GM19397 (cell line): ENCODE measurements around the gene HSPB8.

Source experiments
- ATAC-seq: cut with Tn5 transposase; IDR thresholded peaks from one replicate; pipeline ENCODE4 v1.9.1; 2021; ENCODE audit warnings: mild to moderate bottlenecking, moderate library complexity; ENCODE audit not compliant: unreplicated experiment

Gene HSPB8

DNA sequence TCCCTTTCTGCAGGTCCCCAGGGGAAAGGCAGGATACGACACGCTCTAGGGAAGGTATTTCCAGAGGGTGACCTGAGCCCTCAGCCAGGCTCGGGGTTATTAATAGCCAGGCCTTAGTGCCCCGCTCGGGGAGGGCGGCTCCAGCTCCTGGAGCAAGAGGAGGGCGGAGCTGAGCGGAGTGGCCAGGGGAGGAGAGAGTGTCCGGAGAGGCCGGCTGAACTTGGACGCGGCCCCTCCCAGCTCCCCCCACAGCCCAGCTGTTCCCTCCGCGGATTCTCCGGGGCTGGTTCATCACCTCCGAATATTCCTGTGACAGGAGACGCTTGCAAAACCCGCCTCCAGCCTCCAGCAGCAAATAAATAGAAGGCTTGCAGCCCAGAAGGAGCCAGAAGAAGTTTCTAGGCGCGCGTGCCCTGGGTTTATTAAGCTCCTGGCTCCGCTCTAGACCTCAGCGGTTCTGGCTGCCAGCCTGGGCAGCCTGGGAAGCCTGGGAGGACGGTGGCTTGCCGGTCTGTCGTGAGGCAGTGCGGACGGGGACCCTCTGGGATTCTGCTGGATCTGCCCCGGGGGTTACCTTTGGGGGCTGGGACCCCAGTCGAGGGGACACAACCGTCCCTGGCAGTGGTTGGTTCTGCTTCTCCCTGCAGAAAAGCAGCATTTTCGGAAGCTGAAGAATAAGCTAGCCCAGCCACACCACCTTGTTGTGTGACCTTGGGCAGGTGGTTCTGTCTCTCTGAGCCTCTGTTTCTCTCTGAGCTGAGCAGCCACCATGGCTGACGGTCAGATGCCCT lies at the start of gene HSPB8:
Gene HSPB8, plus strand, starts transcription at position 388 of the 791 bp plus-strand sequence. Its CDS starts 382 bp downstream, at position 770.
- no peak for ATAC-seq

DNA sequence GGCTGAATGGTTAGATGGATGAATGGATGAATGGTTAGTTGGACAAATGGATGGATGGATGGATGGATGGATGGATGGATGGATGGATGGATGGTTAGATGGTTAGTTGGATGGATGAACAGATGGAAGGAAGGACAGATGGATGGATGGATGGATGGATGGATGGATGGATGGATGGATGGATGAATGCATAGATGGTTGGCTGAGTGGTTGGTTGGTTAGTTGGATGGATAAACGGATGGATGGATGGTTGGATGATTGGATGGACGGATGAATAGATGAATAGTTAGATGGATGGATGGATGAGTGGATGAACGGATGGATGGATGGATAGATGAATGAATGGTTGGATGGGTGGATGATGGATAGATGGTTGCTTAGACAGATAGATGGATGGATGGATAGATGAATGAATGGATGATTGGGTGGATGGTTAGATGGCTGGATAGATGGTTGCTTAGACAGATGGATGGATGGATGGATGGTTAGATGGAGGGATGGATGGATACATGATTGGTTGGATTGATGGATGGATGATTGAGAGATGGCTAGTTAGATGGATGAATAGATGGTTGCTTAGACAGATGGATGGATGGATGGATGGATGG lies 48.8 kb upstream of the HSPB8 start:
- ATAC-seq = no peak

DNA sequence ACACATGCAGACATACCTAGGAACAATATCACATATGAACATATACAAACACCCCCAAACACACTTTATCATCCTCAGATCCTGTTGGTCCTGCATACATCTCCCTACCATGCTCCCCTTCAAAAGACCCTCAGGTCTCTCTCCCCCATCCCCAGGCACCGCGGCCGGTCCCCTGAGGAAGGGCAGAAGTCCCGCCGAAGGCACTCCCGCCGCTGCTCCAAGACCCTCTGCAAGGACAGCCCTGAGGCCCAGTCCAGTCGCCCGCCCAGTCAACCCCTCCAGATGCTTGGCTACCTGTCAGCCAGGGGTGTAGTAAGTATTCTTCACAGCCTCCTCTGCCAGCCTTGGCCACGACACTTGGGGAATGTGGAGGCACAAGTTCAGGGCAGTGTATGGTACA lies 48.2 kb upstream of the HSPB8 start:
- ATAC-seq = no peak

- no peak for ATAC-seq
These were observed 44.3 kb upstream of the HSPB8 start for GRCh38 chr12:119134284-119135072.

GRCh38 chr12:119136811-119137410 lies 41.8 kb upstream of the HSPB8 start:
- ATAC-seq = no peak

DNA sequence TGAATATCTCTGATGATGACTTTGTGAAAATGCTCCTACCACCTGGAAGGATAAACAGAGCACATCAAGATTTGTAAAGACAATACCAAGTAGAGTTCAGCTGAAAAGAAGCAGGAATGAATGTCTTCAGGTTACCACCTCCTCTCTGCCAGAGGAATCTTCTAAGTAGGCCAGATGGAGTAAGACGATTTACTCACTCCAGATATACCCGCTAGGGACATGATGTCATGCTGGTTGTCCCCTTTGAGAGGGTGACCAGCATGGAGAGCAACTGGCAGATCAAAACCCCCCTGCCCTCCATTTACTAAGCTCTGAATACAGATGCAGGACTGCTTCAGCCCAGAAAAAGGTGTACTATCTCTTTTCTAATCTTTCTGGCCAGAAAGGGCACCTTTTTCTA lies 39.3 kb upstream of the HSPB8 start:
- ATAC-seq = no peak

DNA sequence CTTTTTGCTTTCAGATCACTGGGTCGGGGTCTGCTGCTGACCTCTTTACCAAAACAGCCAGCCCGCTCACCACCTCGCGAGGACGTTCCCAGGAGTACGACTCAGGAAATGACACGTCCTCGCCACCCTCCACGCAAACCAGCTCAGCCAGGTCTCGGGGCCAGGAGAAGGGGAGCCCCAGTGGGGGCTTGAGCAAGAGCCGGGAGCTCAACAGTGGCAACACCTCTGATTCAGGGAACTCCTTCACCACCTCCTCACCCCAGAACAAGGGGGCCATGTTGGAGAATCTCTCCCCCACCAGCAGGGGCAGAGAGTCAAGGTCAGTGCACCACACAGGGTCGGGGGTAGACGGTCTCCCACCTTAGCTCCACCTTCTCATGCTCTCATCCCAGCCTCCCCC lies 33.4 kb upstream of the HSPB8 start:
- ATAC-seq = no peak

GRCh38 chr12:119147847-119148448 lies 30.8 kb upstream of the HSPB8 start:
- ATAC-seq = no peak

- no peak for ATAC-seq
These were observed 29.5 kb upstream of the HSPB8 start for GRCh38 chr12:119149270-119149669.

- no peak for ATAC-seq
These were observed 27.2 kb upstream of the HSPB8 start for GRCh38 chr12:119151445-119152026.

DNA sequence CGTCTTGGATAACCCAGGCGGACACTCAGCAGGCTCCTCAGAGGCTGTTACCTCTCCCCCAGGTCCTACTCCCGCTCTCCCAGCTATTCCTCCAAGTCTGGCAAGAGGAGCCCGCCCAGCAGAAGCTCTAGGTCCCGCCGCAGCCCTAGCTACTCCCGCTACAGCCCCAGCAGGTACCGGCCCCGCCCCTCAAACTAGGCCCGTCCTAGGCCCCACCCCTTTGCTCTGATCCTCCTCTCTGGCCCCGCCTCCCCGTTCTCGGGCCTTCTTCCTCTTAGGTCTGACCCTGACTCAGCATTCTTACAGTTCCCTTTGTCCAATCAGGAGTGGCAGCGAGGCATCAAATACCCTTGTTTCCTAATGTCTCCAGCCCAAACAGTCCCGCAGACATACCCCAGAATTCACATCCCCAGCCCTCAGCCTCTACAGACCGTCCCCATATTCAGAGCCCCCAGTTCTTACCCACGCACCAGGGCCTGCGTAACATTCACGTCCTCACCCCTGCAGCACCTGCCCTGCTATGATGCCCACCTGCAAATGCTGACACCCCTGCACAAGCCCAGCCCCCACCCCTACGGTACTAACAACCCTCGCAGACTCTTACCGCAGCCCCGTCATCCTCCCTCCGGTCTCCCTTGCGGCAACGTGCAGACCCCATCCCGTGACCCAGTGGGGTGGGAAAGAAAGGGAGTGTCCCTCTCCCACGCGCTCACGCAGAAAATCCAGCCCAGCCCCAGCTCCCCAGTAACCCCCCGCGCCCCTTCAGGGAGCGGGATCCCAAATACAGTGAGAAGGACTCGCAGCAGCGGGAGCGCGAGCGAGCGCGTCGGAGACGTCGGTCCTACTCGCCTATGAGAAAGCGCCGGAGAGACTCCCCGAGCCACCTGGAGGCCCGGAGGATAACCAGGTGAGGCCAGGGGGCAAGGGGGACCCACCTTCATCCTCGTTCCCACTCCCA lies 25.0 kb upstream of the HSPB8 start:
- no peak for ATAC-seq

DNA sequence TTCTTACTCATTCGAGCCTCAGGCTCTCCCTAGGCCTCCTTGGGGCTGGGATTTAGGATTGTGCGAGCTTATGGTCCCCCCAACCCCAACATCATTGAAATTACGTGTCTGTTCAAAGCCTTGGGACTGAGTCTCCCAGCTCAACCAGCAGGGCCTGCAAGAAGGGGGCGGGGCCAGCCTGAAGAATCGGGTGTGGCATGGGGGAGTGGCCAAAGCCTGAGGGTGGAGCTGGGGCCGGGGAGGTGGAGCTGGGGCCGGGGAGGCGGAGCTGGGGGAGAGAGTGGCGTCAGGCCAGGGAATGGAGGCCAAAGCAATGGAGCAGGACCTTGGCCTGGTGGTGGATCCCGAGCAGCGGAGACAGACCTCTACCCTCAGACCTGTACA lies 24.3 kb upstream of the HSPB8 start:
- ATAC-seq = no peak

GRCh38 chr12:119156401-119157044 lies 22.2 kb upstream of the HSPB8 start:
- no peak for ATAC-seq

DNA sequence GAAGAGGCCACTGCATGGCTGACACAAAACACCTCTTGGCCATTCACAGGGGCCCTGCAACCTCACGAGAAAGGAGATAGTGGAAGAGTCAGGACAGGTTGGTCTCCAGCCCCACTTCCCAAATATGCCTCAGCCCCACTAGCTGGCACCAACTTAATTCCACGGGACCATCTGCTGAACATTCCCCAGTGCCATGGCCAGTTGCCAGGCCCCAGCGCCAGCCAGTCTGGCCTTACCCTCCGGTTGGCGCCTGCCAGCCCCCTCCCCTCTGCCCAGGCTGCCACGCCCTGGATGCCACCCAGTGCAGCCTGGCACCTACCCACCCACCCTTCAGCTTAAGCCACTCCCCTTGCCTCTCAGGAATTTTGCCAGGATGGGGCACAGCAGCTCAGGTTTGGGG lies 21.2 kb upstream of the HSPB8 start:
- ATAC-seq = no peak

- no peak for ATAC-seq
These were observed 20.8 kb upstream of the HSPB8 start for GRCh38 chr12:119157978-119158377.

DNA sequence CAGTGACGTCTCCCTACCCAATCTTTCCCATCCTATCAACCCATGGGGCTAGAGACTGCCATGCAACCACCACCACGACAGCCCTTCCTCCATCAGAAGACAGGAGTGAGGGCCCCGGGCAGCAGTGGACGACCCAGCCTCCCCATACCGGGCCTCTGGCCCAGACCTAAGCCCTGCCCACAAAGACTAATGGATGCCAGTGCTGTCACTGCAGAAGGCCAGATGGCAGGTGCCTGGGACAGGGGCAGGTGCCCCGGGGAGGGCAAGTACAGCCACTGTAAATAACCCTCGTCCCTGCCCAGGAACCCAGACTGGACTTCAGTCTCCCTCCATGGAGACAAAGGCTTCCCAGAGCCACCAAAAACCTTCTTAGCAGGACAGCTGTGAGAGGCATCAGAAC lies 20.3 kb upstream of the HSPB8 start:
- ATAC-seq = no peak

DNA sequence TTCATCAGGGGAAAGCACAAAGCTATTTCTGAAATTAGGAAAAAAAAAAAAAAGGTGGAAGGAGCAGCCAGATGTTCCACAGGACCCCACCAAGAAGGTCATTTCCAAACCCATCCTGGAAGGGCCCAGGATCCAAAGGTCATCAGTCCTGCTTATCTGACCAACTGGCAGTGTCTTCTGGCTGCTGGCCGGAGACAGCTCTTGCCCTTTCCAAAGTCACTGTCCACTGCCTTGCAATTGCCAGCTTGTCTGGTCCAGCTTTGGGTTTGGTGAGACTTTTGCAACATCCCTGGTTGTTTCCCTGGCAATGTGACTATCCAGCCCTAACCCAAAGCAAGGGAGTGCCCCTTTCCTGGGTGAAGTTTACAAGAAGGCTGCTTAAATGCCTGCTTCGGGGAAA lies 18.9 kb upstream of the HSPB8 start:
- ATAC-seq = no peak

GRCh38 chr12:119167902-119168301 lies 10.8 kb upstream of the HSPB8 start:
- no peak for ATAC-seq

DNA sequence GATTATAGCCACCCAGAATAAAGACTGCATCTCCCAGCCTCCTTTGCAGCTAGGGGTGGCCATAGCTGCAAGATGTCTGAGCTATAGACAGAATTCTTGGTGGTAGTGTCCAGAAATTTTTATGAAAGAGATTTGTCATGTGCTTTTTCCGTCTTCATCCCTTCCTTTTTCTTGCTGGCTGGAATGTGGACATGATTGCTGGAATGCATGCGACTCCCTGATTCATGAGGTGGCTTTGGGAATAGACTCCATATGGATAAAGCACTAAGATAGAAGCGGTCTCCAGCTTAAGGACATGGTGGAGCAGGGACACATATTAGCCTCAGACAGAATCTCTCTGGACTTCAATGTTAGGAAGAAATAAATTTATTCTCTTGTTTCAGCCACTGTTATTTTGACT lies 10.0 kb upstream of the HSPB8 start:
- ATAC-seq = no peak
